ENCODE results near the gene IPCEF1.

GRCh38 chr6:154117485-154117884 is 239.1 kb downstream of the IPCEF1 start:
- TF ChIP-seq CTCF (IDR thresholded peaks at IDR 0.05; ENCODE audit: extremely low read depth in 1 of 2, insufficient read depth in 1 of 2, low read depth in 1 of 2, low read length in 2 of 2): no peak
- TF ChIP-seq EZH2 (IDR thresholded peaks at IDR 0.05; ENCODE audit: borderline replicate concordance, low read depth, low read length, severe bottlenecking): no peak
- TF ChIP-seq POLR2A (IDR thresholded peaks at IDR 0.05; ENCODE audit: low read depth, low read length): no peak
